Heart left ventricle (tissue), 13 donors: ENCODE data around the gene CC2D2A.
"Not testable (repeated sequence)": the region's sequence is repeated elsewhere in the genome, so short reads cannot be mapped to it uniquely, and the experiment has no call there.

ENCODE experiments used
- POLR2A ChIP-seq, 2 donors: fragments of 450-650 bp; IDR thresholded peaks; one replicate each; pipeline ENCODE4 v1.6.1; 2017; ENCODE audit warnings: antibody characterized with exemption in 2 of 2, mild to moderate bottlenecking in 2 of 2, moderate library complexity in 2 of 2
- TF ChIP-seq, protein P1 (sequence below), 12 donors: fragments of 200-600 bp; sonication (generic) in 4 of 12; IDR thresholded peaks; one replicate each; pipeline versions ENCODE4 v1.5.0 to v1.8.0; 2018 to 2022; ENCODE audit warnings: antibody characterized with exemption in 12 of 12, mild to moderate bottlenecking in 5 of 12
- donor health status: ischemic (EF 13 %, LVEDD 7.1; RV severe dilation, severe dysfunction).
- donor health status: DM: no; HTN: yes; CAD: no.
- donor health status: DM: no; HTN: no; CAD: no.
- donor health status: ischemic (EF 25% LVEDD 6.9; RV normal size, moderate dysfunction).
- donor health status: ischemic (EF 25% LVEDD 5.7; RV mildly dilated, moderate dysfunction).
- donor health status: ischemic (EF 35%, LVEDD 5.7; RV mildly dilated, moderate dysfunction).
- donor health status: nonischemic (EF 11% LVEDD 7.7; RV severe dilation, severe dysfunction).
- donor health status: DM: yes; HTN: yes; CAD: no.
- donor health status: PGD.
- donor health status: ischemic (EF 29% LVEDD 5.4; RV normal size, mild dysfunction).
- donor health status: nonischemic (EF 23%, LVEDD 6.1; RV moderate dilation, normal function).

DNA sequence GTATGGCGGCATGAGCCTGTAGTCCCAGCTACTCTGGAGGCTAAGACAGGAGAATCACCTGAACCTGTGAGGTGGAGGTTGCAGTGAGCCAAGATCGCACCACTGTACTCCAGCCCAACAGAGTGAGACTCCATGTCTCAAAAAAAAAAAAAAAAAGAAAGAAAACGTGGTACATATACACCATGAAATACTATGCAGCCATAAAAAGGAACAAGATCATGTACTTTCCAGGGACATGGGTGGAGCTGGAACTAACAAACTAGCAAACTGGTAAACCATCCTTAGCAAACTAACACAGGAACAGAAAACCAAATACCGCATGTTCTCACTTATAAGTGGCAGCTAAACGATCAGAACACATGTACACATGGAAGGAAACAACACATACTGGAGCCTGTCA lies 147.7 kb downstream of the CC2D2A start:
- TF ChIP-seq, protein P1, sequence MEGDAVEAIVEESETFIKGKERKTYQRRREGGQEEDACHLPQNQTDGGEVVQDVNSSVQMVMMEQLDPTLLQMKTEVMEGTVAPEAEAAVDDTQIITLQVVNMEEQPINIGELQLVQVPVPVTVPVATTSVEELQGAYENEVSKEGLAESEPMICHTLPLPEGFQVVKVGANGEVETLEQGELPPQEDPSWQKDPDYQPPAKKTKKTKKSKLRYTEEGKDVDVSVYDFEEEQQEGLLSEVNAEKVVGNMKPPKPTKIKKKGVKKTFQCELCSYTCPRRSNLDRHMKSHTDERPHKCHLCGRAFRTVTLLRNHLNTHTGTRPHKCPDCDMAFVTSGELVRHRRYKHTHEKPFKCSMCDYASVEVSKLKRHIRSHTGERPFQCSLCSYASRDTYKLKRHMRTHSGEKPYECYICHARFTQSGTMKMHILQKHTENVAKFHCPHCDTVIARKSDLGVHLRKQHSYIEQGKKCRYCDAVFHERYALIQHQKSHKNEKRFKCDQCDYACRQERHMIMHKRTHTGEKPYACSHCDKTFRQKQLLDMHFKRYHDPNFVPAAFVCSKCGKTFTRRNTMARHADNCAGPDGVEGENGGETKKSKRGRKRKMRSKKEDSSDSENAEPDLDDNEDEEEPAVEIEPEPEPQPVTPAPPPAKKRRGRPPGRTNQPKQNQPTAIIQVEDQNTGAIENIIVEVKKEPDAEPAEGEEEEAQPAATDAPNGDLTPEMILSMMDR (IDR thresholded peaks at IDR 0.05), result not testable (repeated sequence)
- not testable (repeated sequence) for TF ChIP-seq POLR2A (IDR thresholded peaks at IDR 0.05)
